GM12872 (cell line): ENCODE measurements around the gene SLIT3.

Source experiments
- CTCF ChIP-seq: IDR thresholded peaks from 3 replicates; pipeline ENCODE4 v1.5.1; 2011; ENCODE audit warnings: low read depth, mild to moderate bottlenecking, low read length, moderate library complexity; ENCODE audit not compliant: insufficient read depth

The SLIT3 gene

DNA sequence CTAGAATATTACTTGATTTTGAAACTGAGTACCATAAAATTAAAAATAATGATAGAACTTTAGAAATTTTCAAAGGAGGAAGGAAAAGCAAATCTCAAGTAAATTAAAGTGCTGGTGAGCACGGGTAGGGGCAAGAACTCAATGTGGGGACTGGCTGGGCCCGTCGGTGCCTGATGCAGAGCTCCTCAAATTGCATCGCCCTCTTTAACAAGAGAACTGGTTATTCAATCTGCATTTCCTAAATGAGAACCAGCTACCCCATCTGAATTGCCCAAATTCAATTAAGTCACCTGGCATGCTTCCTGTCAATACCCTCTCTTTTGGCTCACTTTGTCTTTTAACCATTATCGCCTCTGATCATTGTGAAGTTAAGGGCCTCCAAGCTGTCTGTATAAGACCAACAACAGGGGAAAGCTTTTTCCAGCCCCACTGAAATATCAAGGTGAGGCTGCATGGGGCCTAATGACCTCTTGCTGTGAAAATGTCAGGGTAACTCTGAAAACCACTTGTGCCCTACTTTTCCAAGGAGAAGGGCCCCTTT is 316.7 kb downstream of the SLIT3 start:
- no peak for TF ChIP-seq CTCF

GRCh38 chr5:168979135-168979534 is 321.8 kb downstream of the SLIT3 start:
- no peak for TF ChIP-seq CTCF

- TF ChIP-seq CTCF: no peak
These were observed 322.4 kb downstream of the SLIT3 start for GRCh38 chr5:168978500-168978899.

DNA sequence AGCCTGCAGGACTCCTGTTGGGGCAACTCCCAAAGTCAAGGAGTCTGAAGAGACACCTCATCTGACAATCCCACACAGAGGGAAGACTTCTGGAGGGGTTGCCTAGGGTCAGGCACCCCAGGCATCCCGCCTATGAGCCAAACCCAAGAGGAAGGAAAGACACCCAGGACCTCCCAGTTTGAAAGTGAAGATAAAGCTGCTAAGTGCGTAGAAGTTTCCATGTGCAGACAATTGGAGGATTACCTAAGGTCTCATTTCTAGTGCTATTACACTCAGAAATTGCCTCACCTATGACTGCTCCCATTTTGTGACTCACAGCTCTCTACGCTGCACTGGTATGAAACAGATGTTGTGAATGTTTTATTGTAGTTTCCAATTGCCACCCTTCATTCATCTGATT is 322.9 kb downstream of the SLIT3 start:
- no peak for TF ChIP-seq CTCF

- TF ChIP-seq CTCF: no peak
These were observed 324.5 kb downstream of the SLIT3 start for GRCh38 chr5:168976311-168976970.

GRCh38 chr5:168975331-168975730 is 325.6 kb downstream of the SLIT3 start:
- no peak for TF ChIP-seq CTCF

GRCh38 chr5:168974082-168974481 is 326.9 kb downstream of the SLIT3 start:
- TF ChIP-seq CTCF: no peak
